NT2/D1 (cell line): ENCODE data around the gene N4BP2.

Experiments used
- DNase-seq: peaks from one replicate; pipeline ENCODE4 v3.0.0-alpha.2; 2011; ENCODE audit warnings: low read depth, low spot score
- H3K27me3 ChIP-seq: 2 replicates; pipeline ENCODE4 v1.6.0; 2011; ENCODE audit warnings: mild to moderate bottlenecking; ENCODE audit not compliant: insufficient read length, insufficient read depth
- H3K36me3 ChIP-seq: 2 replicates; pipeline ENCODE4 v1.6.1; 2011; ENCODE audit warnings: mild to moderate bottlenecking, low read length, mixed read lengths; ENCODE audit not compliant: insufficient read depth, insufficient read length
- H3K4me1 ChIP-seq: 2 replicates; pipeline ENCODE4 v1.5.1; 2011; ENCODE audit not compliant: insufficient read depth, insufficient read length
- H3K4me3 ChIP-seq: 2 replicates; pipeline ENCODE4 v1.5.1; 2011; ENCODE audit warnings: low read depth; ENCODE audit not compliant: insufficient read length
- H3K9ac ChIP-seq: 2 replicates; pipeline ENCODE4 v1.6.0; 2011; ENCODE audit warnings: low read depth; ENCODE audit not compliant: insufficient read length
- H3K9me3 ChIP-seq: 2 replicates; pipeline ENCODE4 v1.5.1; 2011; ENCODE audit warnings: mild to moderate bottlenecking, low read length; ENCODE audit not compliant: insufficient read depth
- SUZ12 ChIP-seq: IDR thresholded peaks from 2 replicates; pipeline ENCODE4 v1.6.1; 2011; ENCODE audit not compliant: insufficient read length, insufficient read depth; ENCODE audit errors: extremely low read depth
- YY1 ChIP-seq: IDR thresholded peaks from 2 replicates; pipeline ENCODE4 v1.6.1; 2011; ENCODE audit not compliant: insufficient read length, insufficient read depth
- ZNF274 ChIP-seq: IDR thresholded peaks from 2 replicates; pipeline ENCODE4 v1.6.1; 2011; ENCODE audit warnings: mild to moderate bottlenecking, low read depth, low read length

Gene N4BP2

DNA sequence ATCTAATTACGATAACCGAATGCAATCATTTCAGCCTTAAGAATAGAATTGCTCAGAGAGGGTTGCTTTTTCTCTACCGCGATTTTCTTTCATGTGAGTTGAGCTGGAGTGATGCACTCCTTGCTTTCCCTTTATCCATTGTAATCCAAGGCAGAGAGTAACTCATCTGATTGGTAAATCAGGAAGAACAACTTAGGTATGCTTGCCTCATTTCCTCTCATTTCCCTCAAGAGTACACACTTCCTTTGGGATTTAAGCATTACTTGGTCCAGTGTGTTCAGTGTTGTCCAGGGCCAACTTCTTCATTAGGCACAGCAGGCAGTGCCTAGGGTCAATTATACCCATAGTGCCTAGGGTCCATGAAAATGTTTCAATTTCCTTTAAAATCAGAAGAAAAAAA lies 15.7 kb upstream of the N4BP2 start:
- Histone ChIP-seq H3K4me3 (no peak overlapping the region), H3K36me3 (no peaks in the 10 kb centered on the region), H3K4me1 (no peaks in the 10 kb centered on the region), H3K27me3 (no peaks in the 10 kb centered on the region), H3K9me3 (no peaks in the 10 kb centered on the region), H3K9ac (no peak overlapping the region)
- TF ChIP-seq SUZ12: no peak
- TF ChIP-seq ZNF274: no peak
- no peak for TF ChIP-seq YY1
- no peak for DNase-seq

DNA sequence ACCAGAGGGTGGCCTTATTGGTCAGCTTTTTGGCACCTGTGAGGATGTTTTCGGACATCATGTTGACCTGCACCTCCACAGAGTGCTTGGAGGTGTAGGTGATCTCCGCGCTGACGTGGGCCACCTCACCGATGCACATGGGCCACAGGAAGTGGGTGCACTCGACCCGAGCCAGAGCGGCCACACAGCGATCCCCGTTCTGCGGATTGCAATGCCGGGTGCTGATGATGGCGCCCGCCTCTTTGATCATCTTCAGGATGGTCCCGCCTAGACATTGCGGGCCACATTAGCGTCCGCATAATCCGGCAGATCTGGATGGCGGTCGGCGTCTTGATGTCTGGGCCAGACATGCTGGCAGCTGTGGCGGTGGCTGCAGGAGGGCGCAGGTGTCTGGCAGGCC lies 12.9 kb upstream of the N4BP2 start:
- TF ChIP-seq SUZ12 (no peak), ZNF274 (no peak)
- DNase-seq: no peak
- no peaks in the 10 kb centered on the region for H3K27me3 ChIP-seq

DNA sequence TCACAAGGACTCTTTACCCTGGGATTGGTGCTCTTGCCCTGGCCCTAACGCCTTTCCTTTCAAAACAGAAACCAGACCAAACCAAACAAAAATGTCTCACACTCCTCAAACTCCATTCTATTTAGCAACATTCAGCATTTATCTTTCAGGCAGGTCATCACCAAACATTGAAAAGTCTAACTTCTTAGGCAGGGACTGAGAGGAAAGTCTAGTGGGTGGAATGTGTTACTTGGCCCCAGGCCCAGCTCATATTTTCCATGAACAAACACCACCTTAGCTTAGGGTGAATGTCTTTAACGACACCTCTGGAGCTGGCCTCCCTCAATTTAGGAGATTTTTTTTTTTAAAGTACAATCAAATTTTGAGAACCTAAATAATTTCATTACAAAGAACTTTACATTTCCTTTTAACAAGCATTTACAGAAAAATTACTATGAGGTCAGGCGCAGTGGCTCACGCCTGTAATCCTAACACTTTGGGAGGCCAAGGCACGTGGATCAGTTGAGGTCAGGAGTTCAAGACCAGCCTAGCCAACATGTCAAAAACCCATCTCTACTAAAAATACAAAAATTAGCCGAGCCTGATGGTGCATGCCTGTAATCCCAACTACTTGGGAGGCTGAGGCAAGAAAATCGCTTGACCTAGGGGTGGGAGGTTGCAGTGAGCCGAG lies 10.2 kb upstream of the N4BP2 start:
- Histone ChIP-seq H3K4me3 (no peak overlapping the region), H3K9ac (no peak overlapping the region), H3K27me3 (no peaks in the 10 kb centered on the region), H3K36me3 (no peaks in the 10 kb centered on the region), H3K9me3 (no peaks in the 10 kb centered on the region), H3K4me1 (no peaks in the 10 kb centered on the region)
- DNase-seq: no peak
- no peak for TF ChIP-seq ZNF274
- no peak for TF ChIP-seq YY1
- TF ChIP-seq SUZ12: no peak

More for the DNA sequence above, 12.9 kb upstream of the N4BP2 start:
- Histone ChIP-seq H3K9ac (no peak overlapping the region), H3K9me3 (no peaks in the 10 kb centered on the region), H3K4me3 (no peak overlapping the region), H3K4me1 (no peaks in the 10 kb centered on the region), H3K36me3 (no peaks in the 10 kb centered on the region)

DNA sequence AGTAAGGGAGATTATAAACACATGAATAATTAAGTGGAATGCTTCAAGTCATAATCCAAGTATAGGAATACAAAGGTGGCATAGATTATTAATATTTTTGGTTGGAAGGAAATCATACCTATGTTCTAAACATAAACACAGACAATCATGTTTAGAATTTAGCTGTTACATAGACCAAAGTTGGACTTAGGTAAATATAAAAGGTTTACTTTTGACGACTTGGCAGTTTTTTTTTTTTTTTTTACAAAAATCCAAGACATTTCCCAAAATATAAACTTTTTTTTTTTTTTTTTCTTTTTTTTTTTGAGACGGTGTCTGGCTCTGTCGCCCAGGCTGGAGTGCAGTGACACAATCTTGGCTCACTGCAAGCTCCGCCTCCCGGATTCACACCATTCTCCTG lies 3.5 kb upstream of the N4BP2 start:
- no peaks in the 10 kb centered on the region for H3K4me1 ChIP-seq
- no peaks in the 10 kb centered on the region for H3K36me3 ChIP-seq
- H3K9ac ChIP-seq: no peak overlapping the region
- no peaks in the 10 kb centered on the region for H3K9me3 ChIP-seq
- no peak for DNase-seq
- H3K4me3 ChIP-seq: no peak overlapping the region
- no peaks in the 10 kb centered on the region for H3K27me3 ChIP-seq
- TF ChIP-seq ZNF274: no peak
- TF ChIP-seq SUZ12: no peak
- no peak for TF ChIP-seq YY1

DNA sequence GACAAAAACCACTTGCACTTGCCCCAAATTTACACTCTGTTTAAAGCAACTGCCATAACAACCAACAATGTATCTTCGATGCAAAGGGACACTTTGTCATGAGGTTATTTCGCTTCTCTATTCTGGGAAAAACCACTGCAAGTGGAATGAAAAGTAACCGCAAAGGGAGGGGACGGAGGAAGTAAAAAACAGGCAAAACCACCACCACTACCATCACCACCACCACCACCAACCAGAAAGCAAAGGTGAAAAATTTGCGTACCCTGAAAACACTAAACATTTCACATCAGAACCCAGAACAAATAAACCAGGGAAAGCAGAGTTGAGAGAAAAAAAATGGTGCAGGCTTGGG lies 1.2 kb upstream of the N4BP2 start:
- no peak for DNase-seq
- no peak for TF ChIP-seq SUZ12
- no peaks in the 10 kb centered on the region for H3K4me1 ChIP-seq
- peak overlapping the region; percentile 93 for H3K9ac ChIP-seq
- H3K4me3 ChIP-seq: peak overlapping the region; percentile 75
- no peaks in the 10 kb centered on the region for H3K27me3 ChIP-seq
- H3K36me3 ChIP-seq: peaks cover under 1% of the 10 kb centered on the region
- H3K9me3 ChIP-seq: no peaks in the 10 kb centered on the region

DNA sequence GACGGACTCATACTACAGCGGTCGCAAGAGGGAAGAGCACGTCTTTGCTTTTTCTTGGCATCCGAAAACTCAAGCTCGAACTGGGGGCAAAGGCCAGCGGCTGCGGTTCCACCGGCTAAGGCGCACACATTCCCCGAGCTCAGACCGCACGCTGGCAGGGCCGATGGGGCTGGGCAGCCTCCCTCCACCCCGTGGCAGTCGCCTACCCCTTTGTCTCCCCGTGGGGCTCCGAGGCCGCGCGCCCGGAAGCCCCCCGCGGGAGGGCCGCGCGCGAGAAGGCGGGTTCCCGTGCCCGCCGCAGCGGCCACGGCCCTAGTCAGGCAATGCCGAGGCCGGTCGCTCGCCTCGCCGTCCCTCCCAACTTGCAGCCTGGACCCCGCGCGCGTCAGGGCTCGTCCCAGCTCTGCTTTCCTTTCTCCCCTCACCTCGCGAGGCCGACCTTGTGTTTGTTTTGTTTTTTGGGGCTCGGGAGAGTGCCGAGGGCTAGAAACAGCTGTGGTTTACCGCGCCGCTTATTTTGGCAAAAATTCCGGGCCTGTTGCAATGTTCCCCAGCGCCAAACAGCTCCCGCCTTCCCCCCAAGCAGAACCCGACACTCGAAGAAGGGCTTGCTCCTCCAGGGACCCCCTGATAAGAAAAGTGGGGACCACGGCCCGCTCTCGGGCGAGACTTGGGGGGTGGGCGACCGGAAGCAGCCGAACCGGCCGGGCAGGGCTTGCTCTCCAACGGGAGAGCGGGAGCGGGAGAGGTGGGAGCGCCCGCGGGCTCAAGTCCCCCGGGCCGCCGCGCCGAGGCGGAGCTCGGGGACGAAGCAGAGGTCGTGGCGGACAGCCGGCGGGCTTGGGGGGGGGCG lies 561 bp upstream of the N4BP2 start:
- peak overlapping the region; percentile 93 for H3K9ac ChIP-seq
- no peaks in the 10 kb centered on the region for H3K27me3 ChIP-seq
- no peaks in the 10 kb centered on the region for H3K9me3 ChIP-seq
- DNase-seq: peak; percentile 30
- no peaks in the 10 kb centered on the region for H3K4me1 ChIP-seq
- TF ChIP-seq SUZ12 (no peak), YY1 (no peak), ZNF274 (no peak)
- H3K4me3 ChIP-seq: peak overlapping the region; percentile 75
- H3K36me3 ChIP-seq: peaks cover 5% of the 10 kb centered on the region

DNA sequence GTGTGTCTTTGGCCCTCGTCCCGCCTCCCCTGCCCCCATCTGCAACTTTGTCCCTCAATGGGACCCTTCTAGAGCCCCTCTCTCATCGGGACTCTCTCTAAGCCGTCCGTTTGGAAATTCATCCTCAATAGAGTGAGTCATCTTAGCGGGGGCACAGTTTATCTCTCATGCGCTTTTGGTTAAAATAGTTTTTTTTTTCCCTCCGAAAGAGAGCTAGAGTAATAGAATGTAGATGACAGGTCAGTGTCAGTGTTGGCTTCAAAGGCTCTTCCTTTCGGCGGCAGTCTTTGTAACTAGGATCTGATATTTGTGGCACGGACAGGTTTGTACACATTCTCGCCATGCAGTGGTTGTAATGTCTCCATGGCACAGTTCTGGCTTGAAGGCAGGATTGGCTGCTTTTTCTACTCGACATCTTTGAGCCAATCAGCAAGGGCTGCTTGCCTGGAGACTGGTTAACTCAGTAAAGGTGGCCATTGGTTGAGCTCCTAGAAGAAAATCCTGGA lies 989 bp downstream of the N4BP2 start:
- peak; percentile 30 for DNase-seq
- Histone ChIP-seq H3K36me3 (peaks cover 10% of the 10 kb centered on the region), H3K27me3 (no peaks in the 10 kb centered on the region), H3K9me3 (no peaks in the 10 kb centered on the region), H3K4me1 (no peaks in the 10 kb centered on the region), H3K9ac (peak overlapping the region; percentile 79), H3K4me3 (peak overlapping the region; percentile 75)
- TF ChIP-seq SUZ12: no peak
- no peak for TF ChIP-seq YY1
- TF ChIP-seq ZNF274: no peak

DNA sequence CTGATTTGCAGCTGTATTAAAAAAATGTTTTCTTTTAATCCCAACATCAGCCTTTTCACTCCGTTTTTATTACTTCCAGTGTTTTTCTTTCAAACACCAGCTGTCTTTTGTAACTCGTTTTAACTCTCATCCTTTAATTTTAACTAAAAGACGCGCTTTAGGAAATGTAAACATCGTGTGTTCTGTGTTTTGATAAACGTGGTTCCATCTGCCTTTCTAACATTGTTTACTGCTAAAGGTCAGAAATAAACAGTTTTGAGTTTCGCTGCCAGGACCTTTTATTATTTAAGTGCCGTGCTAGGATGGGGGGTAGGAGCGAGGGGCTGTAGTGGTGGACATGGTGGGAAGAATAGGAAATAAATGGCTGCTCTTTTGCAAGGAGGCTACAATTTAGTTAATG lies 1.5 kb downstream of the N4BP2 start:
- Histone ChIP-seq H3K4me1 (no peaks in the 10 kb centered on the region), H3K36me3 (peaks cover 12% of the 10 kb centered on the region), H3K9ac (peak overlapping the region; percentile 17), H3K9me3 (no peaks in the 10 kb centered on the region), H3K27me3 (no peaks in the 10 kb centered on the region), H3K4me3 (peak overlapping the region; percentile 75)
- TF ChIP-seq YY1 (no peak), ZNF274 (no peak), SUZ12 (no peak)
- DNase-seq: no peak
